Activated T-cell treated with anti-CD3 and anti-CD28 coated beads, Interleukin-2, amount 50 U/mL, for 48 hours (primary cell): ENCODE measurements around the gene C11orf68.

ENCODE experiments used
- DNase-seq, 2 experiments: peaks; one replicate each; pipeline ENCODE4 v3.0.0-alpha.2; 2020

The C11orf68 gene

DNA sequence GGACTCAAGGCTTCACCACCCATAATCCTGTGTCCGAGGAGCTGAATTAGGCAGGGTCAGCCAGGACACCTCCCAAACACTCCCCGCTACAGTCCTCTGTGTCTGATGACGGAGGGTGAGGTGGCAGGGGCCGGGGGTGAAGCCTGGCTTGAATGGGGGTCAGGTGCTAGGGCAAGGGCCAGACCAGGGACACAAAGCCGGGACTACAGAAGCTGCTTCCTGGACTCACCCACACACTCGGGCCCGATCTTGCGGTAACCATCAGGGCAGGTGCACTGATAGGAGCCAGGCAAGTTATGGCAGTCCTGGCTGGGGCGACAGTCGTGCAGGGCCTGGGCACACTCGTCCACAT lies 48.6 kb downstream of the C11orf68 start:
- DNase-seq, result no peak

DNA sequence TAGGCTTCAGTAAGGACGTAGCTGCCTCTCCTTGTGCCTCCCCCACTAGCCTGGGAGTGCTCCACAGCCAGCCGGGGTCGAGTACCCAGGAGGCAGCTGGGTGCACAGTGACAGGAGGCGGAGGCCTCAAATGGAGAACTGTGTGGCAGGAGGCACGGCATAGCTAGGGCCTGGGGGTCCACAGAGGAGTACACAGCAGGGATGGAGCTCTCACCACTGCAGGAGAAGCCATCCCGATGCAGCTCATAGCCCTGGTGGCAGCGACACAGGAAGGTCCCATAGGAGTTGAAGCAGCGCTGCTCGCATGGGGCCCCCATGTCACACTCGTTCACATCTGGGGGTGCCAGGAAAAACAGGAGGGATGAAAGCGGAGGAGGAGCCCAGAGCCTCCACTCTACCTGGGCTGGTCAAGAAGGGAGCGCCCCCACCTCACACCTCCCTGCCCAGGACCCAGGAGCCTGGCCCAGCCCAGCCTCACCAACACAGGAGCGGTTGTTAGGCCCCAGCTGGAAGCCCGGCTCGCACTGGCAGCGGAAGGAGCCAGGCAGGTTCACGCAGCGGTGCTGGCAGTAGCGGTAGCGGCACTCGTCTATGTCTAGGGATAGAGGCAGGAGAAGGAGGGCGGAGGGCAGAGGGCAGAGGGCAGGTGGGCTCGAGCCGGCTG lies 49.1 kb downstream of the C11orf68 start:
- DNase-seq, result no peak

DNA sequence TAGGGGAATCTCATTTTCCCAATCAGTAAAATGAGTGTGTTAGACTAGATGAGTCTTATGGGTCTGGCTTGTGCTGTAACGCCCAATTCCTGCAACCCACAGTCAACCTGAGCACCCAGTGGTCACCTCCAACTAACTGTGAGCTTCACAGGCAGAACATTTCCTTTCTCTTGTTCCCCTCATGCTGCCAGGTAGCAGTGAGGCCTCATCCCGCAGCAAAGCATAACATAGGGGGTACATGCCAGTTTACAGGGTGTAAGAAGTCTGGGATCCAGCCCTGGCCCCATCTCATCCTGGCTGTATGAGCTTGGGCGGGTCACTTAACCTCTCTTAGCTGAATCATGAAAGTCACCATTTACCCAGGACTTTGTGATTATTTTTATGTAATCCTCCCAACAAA lies 50.0 kb downstream of the C11orf68 start:
- DNase-seq, result no peak

DNA sequence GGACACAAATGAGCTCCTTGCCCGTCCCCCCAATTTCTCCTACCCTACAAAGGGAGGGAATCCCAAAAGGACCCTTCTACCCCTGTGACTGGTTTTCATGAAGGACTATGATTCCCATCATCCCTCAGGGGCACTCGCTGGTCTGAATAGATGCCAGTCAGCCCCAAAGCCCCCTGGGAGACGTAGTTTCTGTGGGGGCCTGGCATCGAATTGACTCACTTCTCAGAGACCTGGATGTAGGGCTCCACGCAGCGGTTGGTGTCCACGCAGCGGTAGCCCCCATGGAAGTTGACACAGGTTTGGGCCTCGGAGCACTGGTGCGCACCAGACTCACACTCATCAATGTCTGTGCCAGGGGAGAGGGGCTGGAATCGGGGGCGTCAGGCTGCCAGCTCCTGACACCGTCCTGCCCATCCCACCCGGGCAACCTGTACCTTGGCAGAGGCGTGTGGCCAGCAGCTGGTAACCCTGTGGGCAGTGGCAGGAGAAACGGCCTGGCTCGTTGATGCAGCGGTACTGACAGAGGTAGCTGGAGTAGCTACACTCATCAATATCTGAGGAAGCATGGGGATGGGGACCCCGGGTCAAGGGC lies 50.7 kb downstream of the C11orf68 start:
- DNase-seq, result no peak

DNA sequence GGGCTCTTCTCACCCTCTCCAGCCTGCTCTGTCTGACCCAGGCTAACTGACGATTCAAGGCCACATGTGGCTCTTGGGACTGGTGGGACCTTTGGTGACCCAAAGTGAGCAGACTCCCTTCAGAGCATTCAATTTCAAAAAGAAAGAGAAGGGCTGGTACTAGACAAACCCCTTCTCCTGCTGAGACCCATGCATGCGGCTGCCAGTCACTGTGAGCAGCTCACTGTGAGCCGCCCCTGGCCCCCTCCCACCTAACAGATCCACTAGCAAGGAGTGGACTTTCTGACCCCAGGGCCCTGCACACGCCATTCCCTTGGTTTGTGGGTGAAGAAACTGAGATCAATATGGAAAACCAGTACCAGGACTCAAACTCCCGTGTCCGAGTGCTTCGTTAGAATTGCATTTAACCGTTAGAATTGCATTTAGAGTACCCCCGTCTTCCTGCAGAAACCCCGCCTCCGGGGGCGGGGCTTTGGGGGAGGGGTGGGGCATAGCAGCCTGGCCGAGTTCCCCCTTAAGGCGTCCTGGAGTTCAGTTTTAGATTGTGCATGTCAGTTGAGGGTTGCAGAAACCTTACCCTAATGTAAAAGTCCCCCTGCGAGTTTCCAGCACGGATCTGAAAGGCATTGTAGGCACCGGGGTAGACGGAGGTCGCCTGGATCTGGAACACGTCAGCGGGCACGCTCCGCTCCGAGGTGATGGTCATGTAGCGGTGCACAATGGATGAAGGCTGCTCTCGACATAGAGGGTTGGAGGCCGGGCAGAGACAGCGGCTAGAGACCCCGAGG lies 51.4 kb downstream of the C11orf68 start:
- DNase-seq, result peak; percentile 51 to 59
